H9 (cell line): ENCODE measurements around the gene SYT2. TPM values are rescaled to one million over a fixed set of nuclear protein-coding genes. Genes with fewer than 3 reads are reported as not detected.

Experiments
- DNase-seq: peaks from one replicate; pipeline ENCODE4 v3.0.0-alpha.2; 2017
- H2AFZ ChIP-seq: one replicate; pipeline ENCODE4 v1.6.1; 2013; ENCODE audit warnings: mild to moderate bottlenecking, low read length, control low read depth, moderate library complexity
- H2AK5ac ChIP-seq: 2 replicates; pipeline ENCODE4 v1.6.1; 2013; ENCODE audit warnings: low read length, control low read depth, mixed read lengths; ENCODE audit not compliant: insufficient read length
- H2BK120ac ChIP-seq: one replicate; pipeline ENCODE4 v1.6.1; 2013; ENCODE audit warnings: low read depth, mild to moderate bottlenecking, low read length, control low read depth, inconsistent platforms; ENCODE audit not compliant: poor library complexity, severe bottlenecking
- H2BK12ac ChIP-seq: 2 replicates; pipeline ENCODE4 v1.6.1; 2013; ENCODE audit warnings: low read length, control low read depth, mixed read lengths, low read depth; ENCODE audit not compliant: insufficient read length
- H2BK15ac ChIP-seq: 2 replicates; pipeline ENCODE4 v1.6.1; 2013; ENCODE audit warnings: low read depth, low read length, control low read depth
- H2BK20ac ChIP-seq: one replicate; pipeline ENCODE4 v1.6.1; 2013; ENCODE audit warnings: low read depth, mild to moderate bottlenecking, low read length, control low read depth, inconsistent platforms; ENCODE audit not compliant: poor library complexity, severe bottlenecking
- H2BK5ac ChIP-seq: 2 replicates; pipeline ENCODE4 v1.6.1; 2013; ENCODE audit warnings: low read length, control low read depth, mixed read lengths; ENCODE audit not compliant: insufficient read length
- H3K14ac ChIP-seq: 2 replicates; pipeline ENCODE4 v1.6.1; 2013; ENCODE audit warnings: low read length, control low read depth; ENCODE audit not compliant: insufficient read depth
- H3K18ac ChIP-seq: 2 replicates; pipeline ENCODE4 v1.6.1; 2013; ENCODE audit warnings: low read depth, mild to moderate bottlenecking, mixed read lengths, low read length, control low read depth; ENCODE audit not compliant: insufficient read length
- H3K23ac ChIP-seq: 2 replicates; pipeline ENCODE4 v1.6.1; 2013; ENCODE audit warnings: low read length, control low read depth, mixed read lengths, low read depth; ENCODE audit not compliant: insufficient read length
- H3K23me2 ChIP-seq: 2 replicates; pipeline ENCODE4 v1.6.1; 2013; ENCODE audit warnings: low read depth, mild to moderate bottlenecking, mixed read lengths, low read length, control low read depth; ENCODE audit not compliant: insufficient read length, poor library complexity, severe bottlenecking
- H3K27ac ChIP-seq: 2 replicates; pipeline ENCODE4 v1.5.1; 2013; ENCODE audit warnings: low read length, control low read depth, mixed read lengths, low read depth; ENCODE audit not compliant: insufficient read length
- H3K27me3 ChIP-seq: 2 replicates; pipeline ENCODE4 v1.6.1; 2013; ENCODE audit warnings: low read length, control low read depth, inconsistent platforms; ENCODE audit not compliant: insufficient read depth
- H3K4ac ChIP-seq: 2 replicates; pipeline ENCODE4 v1.6.1; 2013; ENCODE audit warnings: low read depth, mild to moderate bottlenecking, control low read depth, inconsistent platforms, low read length, moderate library complexity
- H3K4me1 ChIP-seq: 2 replicates; pipeline ENCODE4 v1.6.1; 2013; ENCODE audit warnings: low read length, control low read depth, inconsistent platforms; ENCODE audit not compliant: insufficient read depth
- H3K4me2 ChIP-seq: 2 replicates; pipeline ENCODE4 v1.6.1; 2013; ENCODE audit warnings: low read length, control low read depth, mixed read lengths; ENCODE audit not compliant: insufficient read length, insufficient read depth
- H3K56ac ChIP-seq: 2 replicates; pipeline ENCODE4 v1.6.1; 2013; ENCODE audit warnings: low read depth, mild to moderate bottlenecking, mixed read lengths, low read length, control low read depth; ENCODE audit not compliant: insufficient read length
- H3K79me1 ChIP-seq: 2 replicates; pipeline ENCODE4 v1.6.1; 2013; ENCODE audit warnings: low read depth, mild to moderate bottlenecking, moderate library complexity, low read length, control low read depth, inconsistent platforms; ENCODE audit not compliant: insufficient read depth, poor library complexity, severe bottlenecking
- H3K79me2 ChIP-seq: 2 replicates; pipeline ENCODE4 v1.6.1; 2013; ENCODE audit warnings: low read length, control low read depth, inconsistent platforms; ENCODE audit not compliant: insufficient read depth
- H3K9ac ChIP-seq: 2 replicates; pipeline ENCODE4 v1.6.1; 2013; ENCODE audit warnings: low read length, control low read depth, mixed read lengths; ENCODE audit not compliant: insufficient read length; ENCODE audit errors: extremely low read depth
- H3K9me3 ChIP-seq: one replicate; pipeline ENCODE4 v1.6.1; 2013; ENCODE audit warnings: low read depth, low read length, inconsistent platforms; ENCODE audit not compliant: control insufficient read depth
- H3T11ph ChIP-seq: one replicate; pipeline ENCODE4 v1.6.1; 2013; ENCODE audit warnings: mild to moderate bottlenecking, low read length, control low read depth, inconsistent platforms
- H4K20me1 ChIP-seq: one replicate; pipeline ENCODE4 v1.6.1; 2013; ENCODE audit not compliant: control insufficient read depth, insufficient read length, insufficient read depth
- H4K5ac ChIP-seq: 2 replicates; pipeline ENCODE4 v1.6.1; 2013; ENCODE audit warnings: low read depth, mild to moderate bottlenecking, mixed read lengths, low read length, control low read depth; ENCODE audit not compliant: insufficient read length
- H4K8ac ChIP-seq: replicated peaks from 2 replicates; pipeline ENCODE4 v1.6.1; 2013; ENCODE audit warnings: low read length, control low read depth, mixed read lengths, low read depth; ENCODE audit not compliant: insufficient read length
- H4K91ac ChIP-seq: 2 replicates; pipeline ENCODE4 v1.6.1; 2013; ENCODE audit warnings: low read depth, mild to moderate bottlenecking, moderate library complexity, mixed read lengths, low read length, control low read depth; ENCODE audit not compliant: insufficient read length
- H3K27ac Mint-ChIP-seq, 3 experiments: 2 replicates in 2 of 3; 3 replicates in 1 of 3; pipeline ENCODE4 v1.8.0; 2020 to 2021; ENCODE audit warnings: mixed read lengths in 3 of 3, mild to moderate bottlenecking in 1 of 3, moderate library complexity in 1 of 3
- H3K27me3 Mint-ChIP-seq: 2 replicates; pipeline ENCODE4 v1.8.0; 2021; ENCODE audit warnings: low read depth, mild to moderate bottlenecking, moderate library complexity, mixed read lengths
- H3K36me3 Mint-ChIP-seq, 3 experiments: 2 replicates in 2 of 3; 3 replicates in 1 of 3; pipeline ENCODE4 v1.8.0; 2020 to 2021; ENCODE audit warnings: low read depth in 3 of 3, mixed read lengths in 3 of 3; ENCODE audit not compliant: insufficient read depth in 1 of 3
- H3K4me1 Mint-ChIP-seq, 2 experiments: 2 replicates each; pipeline ENCODE4 v1.8.0; 2020; ENCODE audit warnings: mixed read lengths in 2 of 2
- H3K4me3 Mint-ChIP-seq, 2 experiments: 2 replicates in 1 of 2; 3 replicates in 1 of 2; pipeline ENCODE4 v1.8.0; 2020 to 2021; ENCODE audit warnings: mild to moderate bottlenecking in 2 of 2, mixed read lengths in 2 of 2, moderate library complexity in 1 of 2
- H3K9me3 Mint-ChIP-seq, 2 experiments: 2 replicates in 1 of 2; 3 replicates in 1 of 2; pipeline ENCODE4 v1.8.0; 2020; ENCODE audit warnings: mild to moderate bottlenecking in 2 of 2, mixed read lengths in 2 of 2, moderate library complexity in 1 of 2
- WGBS: extraction: QIAGEN DNeasy Blood & Tissue Kit; methylation state at CpG from one replicate; pipeline ENCODE4 v1.1.7; 2013; ENCODE audit warnings: missing lambda C conversion rate, low lambda C conversion rate, mixed read lengths; ENCODE audit not compliant: insufficient read length; ENCODE audit errors: extremely low coverage; 5-methylcytosine and 5-hydroxymethylcytosine counted together
- total RNA-seq: library from RNA; stranded (reverse); gene quantifications from 2 replicates; pipeline ENCODE4 v1.2.1, GENCODE V29; 2021
- TF ChIP-seq, protein P1 (sequence below): fragments of 200-600 bp; sonication (generic); conservative IDR thresholded peaks from 3 replicates; pipeline ENCODE4 v1.8.0; 2021; ENCODE audit warnings: antibody characterized with exemption, mild to moderate bottlenecking

SYT2 gene
- total RNA-seq, 1 experiment from 2014 or later: 3.3 TPM

DNA sequence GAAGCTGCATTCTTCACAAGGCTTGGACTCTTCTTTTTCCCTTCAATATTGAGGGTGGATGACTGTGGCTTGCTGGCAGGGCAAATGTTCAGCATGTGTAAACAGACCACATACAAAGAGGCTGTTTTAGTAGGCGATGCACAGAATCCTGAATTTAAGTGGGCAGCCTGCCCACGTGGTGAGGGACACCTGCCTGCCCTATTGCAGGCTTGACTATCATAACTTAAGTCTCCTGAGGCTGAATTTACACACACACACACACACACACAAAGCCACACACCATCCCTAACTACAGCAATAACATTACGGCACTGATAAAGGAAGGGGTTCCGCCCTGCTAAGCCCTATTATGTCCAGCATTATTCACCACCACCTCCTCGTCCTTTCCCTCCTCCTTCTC lies 15.9 kb downstream of the SYT2 start:
- Mint-ChIP-seq H3K4me1 (peaks cover 2 to 11% of the 10 kb centered on the region in 2 experiments; a peak in 3 of 4 replicates), H3K27ac (no peak overlapping the region), H3K4me3 (no peak overlapping the region; a peak in 1 of 5 replicates), H3K9me3 (no peaks in the 10 kb centered on the region), H3K36me3 (no peaks in the 10 kb centered on the region), H3K27me3 (peaks cover 36% of the 10 kb centered on the region)
- Histone ChIP-seq H3K56ac (no peak overlapping the region), H3K9ac (no peak overlapping the region), H2BK5ac (no peak overlapping the region), H2AK5ac (no peak overlapping the region), H3K9me3 (no peaks in the 10 kb centered on the region), H2BK12ac (no peak overlapping the region), H2BK120ac (no peak overlapping the region), H4K20me1 (no peaks in the 10 kb centered on the region), H2BK15ac (no peak overlapping the region), H3K4me1 (no peaks in the 10 kb centered on the region), H2AFZ (no peak overlapping the region), H3K79me1 (no peaks in the 10 kb centered on the region), H4K8ac (no peak overlapping the region), H3K4me2 (no peak overlapping the region), H3K23ac (no peak overlapping the region), H3K4ac (no peak overlapping the region), H4K91ac (no peak overlapping the region), H3K27me3 (no peaks in the 10 kb centered on the region), H3K79me2 (no peaks in the 10 kb centered on the region), H2BK20ac (no peak overlapping the region), H3K18ac (no peak overlapping the region), H3K27ac (no peak overlapping the region), H4K5ac (no peak overlapping the region), H3K14ac (no peak overlapping the region), H3T11ph (no peak overlapping the region), H3K23me2 (no peaks in the 10 kb centered on the region)
- TF ChIP-seq, protein P1, sequence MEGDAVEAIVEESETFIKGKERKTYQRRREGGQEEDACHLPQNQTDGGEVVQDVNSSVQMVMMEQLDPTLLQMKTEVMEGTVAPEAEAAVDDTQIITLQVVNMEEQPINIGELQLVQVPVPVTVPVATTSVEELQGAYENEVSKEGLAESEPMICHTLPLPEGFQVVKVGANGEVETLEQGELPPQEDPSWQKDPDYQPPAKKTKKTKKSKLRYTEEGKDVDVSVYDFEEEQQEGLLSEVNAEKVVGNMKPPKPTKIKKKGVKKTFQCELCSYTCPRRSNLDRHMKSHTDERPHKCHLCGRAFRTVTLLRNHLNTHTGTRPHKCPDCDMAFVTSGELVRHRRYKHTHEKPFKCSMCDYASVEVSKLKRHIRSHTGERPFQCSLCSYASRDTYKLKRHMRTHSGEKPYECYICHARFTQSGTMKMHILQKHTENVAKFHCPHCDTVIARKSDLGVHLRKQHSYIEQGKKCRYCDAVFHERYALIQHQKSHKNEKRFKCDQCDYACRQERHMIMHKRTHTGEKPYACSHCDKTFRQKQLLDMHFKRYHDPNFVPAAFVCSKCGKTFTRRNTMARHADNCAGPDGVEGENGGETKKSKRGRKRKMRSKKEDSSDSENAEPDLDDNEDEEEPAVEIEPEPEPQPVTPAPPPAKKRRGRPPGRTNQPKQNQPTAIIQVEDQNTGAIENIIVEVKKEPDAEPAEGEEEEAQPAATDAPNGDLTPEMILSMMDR: no peak
- WGBS: no CpG with 5 or more reads among the region's 5 CpGs
- no peak for DNase-seq
